GM23248 (cell line): Measurements from ENCODE around the gene AOPEP. TPM values are rescaled to one million over a fixed set of nuclear protein-coding genes. Genes with fewer than 3 reads are reported as not detected.

ENCODE experiments used
- DNase-seq: peaks from one replicate; pipeline ENCODE4 v3.0.0-alpha.2; 2015
- H2AFZ ChIP-seq: fragments of 200-600 bp; sonication (generic); 2 replicates; pipeline ENCODE4 v1.6.1; 2016; ENCODE audit warnings: antibody characterized with exemption
- H3F3A ChIP-seq: fragments of 200-600 bp; sonication (generic); 2 replicates; pipeline ENCODE4 v1.6.1; 2016; ENCODE audit warnings: mild to moderate bottlenecking, antibody characterized with exemption, mixed run types; ENCODE audit not compliant: insufficient read depth
- H3K27ac ChIP-seq: fragments of 200-600 bp; sonication (generic); 2 replicates; pipeline ENCODE4 v1.5.1; 2016; ENCODE audit warnings: mild to moderate bottlenecking
- H3K27me3 ChIP-seq: fragments of 200-600 bp; sonication (generic); replicated peaks from 2 replicates; pipeline ENCODE4 v1.6.1; 2016; ENCODE audit warnings: mild to moderate bottlenecking; ENCODE audit not compliant: insufficient read depth
- H3K36me3 ChIP-seq: fragments of 200-600 bp; sonication (generic); 2 replicates; pipeline ENCODE4 v1.6.1; 2016; ENCODE audit warnings: low read depth, mild to moderate bottlenecking
- H3K4me1 ChIP-seq: fragments of 200-600 bp; sonication (generic); 2 replicates; pipeline ENCODE4 v1.6.1; 2016; ENCODE audit warnings: mild to moderate bottlenecking; ENCODE audit not compliant: insufficient read depth
- H3K4me2 ChIP-seq: fragments of 200-600 bp; sonication (generic); one replicate; pipeline ENCODE4 v1.6.1; 2016; ENCODE audit warnings: mild to moderate bottlenecking; ENCODE audit not compliant: unreplicated experiment
- H3K4me3 ChIP-seq: fragments of 200-600 bp; sonication (generic); 2 replicates; pipeline ENCODE4 v1.5.1; 2016; ENCODE audit warnings: mild to moderate bottlenecking
- H3K79me2 ChIP-seq: fragments of 200-600 bp; sonication (generic); 2 replicates; pipeline ENCODE4 v1.6.1; 2016; ENCODE audit warnings: mild to moderate bottlenecking; ENCODE audit not compliant: insufficient read depth
- H3K9ac ChIP-seq: fragments of 200-600 bp; sonication (generic); 2 replicates; pipeline ENCODE4 v1.6.1; 2016; ENCODE audit warnings: mild to moderate bottlenecking
- H3K9me2 ChIP-seq: fragments of 200-600 bp; sonication (generic); 2 replicates; pipeline ENCODE4 v1.6.1; 2016; ENCODE audit warnings: mixed run types, mild to moderate bottlenecking, moderate library complexity; ENCODE audit not compliant: insufficient read depth
- H3K9me3 ChIP-seq: fragments of 200-600 bp; sonication (generic); one replicate; pipeline ENCODE4 v1.6.1; 2017; ENCODE audit warnings: low read depth
- H4K20me1 ChIP-seq: fragments of 200-600 bp; sonication (generic); 2 replicates; pipeline ENCODE4 v1.6.0; 2016; ENCODE audit not compliant: insufficient read depth
- EZH2 ChIP-seq: fragments of 200-600 bp; sonication (generic); IDR thresholded peaks from 2 replicates; pipeline ENCODE4 v1.6.1; 2018; ENCODE audit warnings: antibody characterized with exemption, mild to moderate bottlenecking; ENCODE audit not compliant: insufficient read depth, poor library complexity, severe bottlenecking
- EZH2phosphoT487 ChIP-seq: fragments of 200-600 bp; sonication (generic); IDR thresholded peaks from 2 replicates; pipeline ENCODE4 v1.6.1; 2018; ENCODE audit warnings: antibody characterized with exemption, moderate library complexity, mild to moderate bottlenecking, low read depth; ENCODE audit not compliant: insufficient read depth
- WGBS, 2 experiments: methylation state at CpG; one replicate each; pipeline ENCODE4 v1.1.6; 2015 to 2017; ENCODE audit warnings: low lambda C conversion rate in 2 of 2, low coverage in 1 of 2; ENCODE audit errors: missing lambda C conversion rate in 2 of 2; 5-methylcytosine and 5-hydroxymethylcytosine counted together
- in situ Hi-C: fragments of 300-500 bp; cut with MboI; formaldehyde crosslinking; loops from 2 replicates; pipeline ENCODE4 v1.15.0; 2020
- polyA plus RNA-seq: library from polyadenylated mRNA; unstranded; fragments of >200 nt; fragmentation: Nextera tagmentation; extraction: Ambion mirVana; gene quantifications from 2 replicates; pipeline ENCODE4 v1.2.1, GENCODE V29; 2016
- total RNA-seq: library from RNA; depleted of rRNA; stranded (reverse); fragments of >200 nt; shearing (Covaris generic); gene quantifications from 2 replicates; pipeline ENCODE4 v1.2.3, GENCODE V29; 2014

Gene AOPEP
- total and polyA plus RNA-seq, 2 experiments from 2014 or later, result 90.0 to 120 TPM

DNA sequence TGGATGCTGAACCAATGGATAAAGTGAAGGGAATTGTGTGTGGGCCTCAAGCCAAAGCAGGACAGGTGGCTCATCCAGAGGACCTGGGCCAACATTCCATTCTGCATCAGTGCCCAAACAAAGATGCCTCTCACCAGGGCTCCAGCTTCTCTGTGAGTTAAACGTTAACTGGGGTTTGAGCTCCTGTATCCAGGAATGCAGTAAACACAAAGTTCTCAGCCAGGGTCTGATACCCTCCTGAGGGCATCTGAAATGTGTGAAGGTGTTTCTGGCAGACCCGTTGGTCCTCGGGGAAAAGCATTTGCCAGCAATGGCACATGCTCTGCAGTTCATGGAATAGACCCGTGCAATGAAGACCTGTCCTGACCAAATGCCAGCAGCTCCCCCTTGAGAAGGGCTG is 33.9 kb upstream of the AOPEP start:
- Histone ChIP-seq H3K79me2 (no peaks in the 10 kb centered on the region), H3K9ac (no peak overlapping the region), H4K20me1 (no peaks in the 10 kb centered on the region), H3F3A (no peaks in the 10 kb centered on the region), H3K9me2 (no peaks in the 10 kb centered on the region), H3K4me1 (no peaks in the 10 kb centered on the region), H3K4me2 (no peak overlapping the region), H3K27me3 (no peaks in the 10 kb centered on the region), H3K27ac (no peak overlapping the region), H3K4me3 (no peak overlapping the region), H3K36me3 (no peaks in the 10 kb centered on the region), H2AFZ (no peak overlapping the region), H3K9me3 (no peaks in the 10 kb centered on the region)
- TF ChIP-seq EZH2 (no peak), EZH2phosphoT487 (no peak)
- in situ Hi-C loops, result no loop called here
- WGBS, 2 experiments, result 68 to 70% methylated on average over 4 of the region's 4 CpGs
- no peak for DNase-seq

DNA sequence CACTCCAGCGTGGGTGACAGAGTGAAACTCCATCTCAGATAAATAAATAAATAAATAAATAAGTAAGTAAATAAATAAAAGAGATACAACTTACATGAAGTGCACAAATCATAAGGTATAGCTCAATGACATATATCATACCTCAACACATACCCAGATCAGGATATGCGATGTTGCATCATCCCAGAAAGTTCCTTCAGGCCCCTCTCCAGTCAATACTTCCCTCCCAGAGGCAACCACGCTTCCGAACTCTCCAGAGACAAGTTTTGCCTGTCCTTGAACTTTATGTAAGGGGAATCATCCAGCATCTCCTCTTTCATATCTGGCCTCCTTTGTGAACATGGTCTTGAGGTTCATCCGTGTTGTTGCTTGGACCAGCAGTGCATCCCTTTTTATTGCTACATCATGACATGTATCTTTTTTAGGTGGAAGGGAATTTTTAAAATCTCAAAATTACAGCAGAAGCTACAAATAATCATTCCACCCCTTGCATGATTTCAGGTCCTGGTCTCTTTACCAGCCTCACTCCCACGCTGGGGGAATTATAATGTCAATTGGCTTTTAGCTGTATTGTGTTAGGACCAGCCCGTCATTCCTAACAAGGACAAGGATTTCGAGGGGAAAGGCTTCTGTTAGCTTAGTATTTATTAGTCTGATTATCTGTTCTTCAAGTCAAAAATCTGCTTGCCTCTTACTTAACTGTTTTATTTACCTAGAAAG is 32.9 kb upstream of the AOPEP start:
- 81 to 87% methylated on average over 8 of the region's 8 CpGs for WGBS, 2 experiments
- no peak for DNase-seq
- H3F3A ChIP-seq, result no peaks in the 10 kb centered on the region
- H3K9me3 ChIP-seq, result no peaks in the 10 kb centered on the region
- no peaks in the 10 kb centered on the region for H3K79me2 ChIP-seq
- H3K4me1 ChIP-seq, result peaks cover 6% of the 10 kb centered on the region; the same call in 1 of the 2 replicates
- no peaks in the 10 kb centered on the region for H3K9me2 ChIP-seq
- H3K27ac ChIP-seq, result no peak overlapping the region
- in situ Hi-C loops, result no loop called here
- no peaks in the 10 kb centered on the region for H4K20me1 ChIP-seq
- H3K4me2 ChIP-seq, result no peak overlapping the region
- no peak for TF ChIP-seq EZH2phosphoT487
- TF ChIP-seq EZH2, result no peak
- no peak overlapping the region for H3K9ac ChIP-seq
- H3K27me3 ChIP-seq, result no peaks in the 10 kb centered on the region
- no peak overlapping the region for H2AFZ ChIP-seq
- no peaks in the 10 kb centered on the region for H3K36me3 ChIP-seq
- H3K4me3 ChIP-seq, result no peak overlapping the region

DNA sequence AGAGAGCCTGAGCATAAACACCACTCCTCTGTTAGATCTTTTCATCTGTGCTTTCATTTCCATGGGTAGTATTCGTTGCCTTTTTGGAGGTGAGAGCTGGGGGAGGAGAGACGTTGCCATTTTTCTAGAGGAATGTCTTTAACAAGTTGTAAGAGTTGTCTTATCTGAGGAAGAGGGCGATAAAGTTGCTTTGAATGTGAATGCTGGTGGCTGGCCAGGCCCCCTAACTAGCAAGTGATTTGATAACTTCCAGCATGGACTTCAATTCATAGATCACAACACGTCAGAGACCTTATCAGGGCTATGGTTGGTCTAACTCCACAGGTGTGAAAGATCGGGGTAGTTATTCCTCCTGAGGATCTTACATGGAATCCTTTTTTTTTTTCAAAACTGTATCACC is 30.0 kb upstream of the AOPEP start:
- no peak overlapping the region for H3K4me2 ChIP-seq
- H3K9me2 ChIP-seq, result no peaks in the 10 kb centered on the region
- no peak overlapping the region for H3K27ac ChIP-seq
- H3F3A ChIP-seq, result no peaks in the 10 kb centered on the region
- no peak for DNase-seq
- no peaks in the 10 kb centered on the region for H3K36me3 ChIP-seq
- H3K79me2 ChIP-seq, result no peaks in the 10 kb centered on the region
- H3K9me3 ChIP-seq, result no peaks in the 10 kb centered on the region
- H4K20me1 ChIP-seq, result no peaks in the 10 kb centered on the region
- in situ Hi-C loops, result no loop called here
- WGBS, 2 experiments, result 60 to 63% methylated on average over 5 of the region's 5 CpGs
- H2AFZ ChIP-seq, result no peak overlapping the region
- TF ChIP-seq EZH2phosphoT487, result no peak
- no peak for TF ChIP-seq EZH2
- H3K27me3 ChIP-seq, result no peaks in the 10 kb centered on the region
- H3K4me1 ChIP-seq, result peaks cover 6% of the 10 kb centered on the region; the same call in 1 of the 2 replicates
- H3K4me3 ChIP-seq, result no peak overlapping the region
- no peak overlapping the region for H3K9ac ChIP-seq

- H3K9ac ChIP-seq, result no peak overlapping the region
- in situ Hi-C loops, result no loop called here
- H3K27me3 ChIP-seq, result no peaks in the 10 kb centered on the region
- H3K9me2 ChIP-seq, result no peaks in the 10 kb centered on the region
- no peaks in the 10 kb centered on the region for H3K9me3 ChIP-seq
- peaks cover 6% of the 10 kb centered on the region; the same call in 1 of the 2 replicates for H3K4me1 ChIP-seq
- WGBS, 2 experiments, result 63 to 74% methylated on average over 5 of the region's 5 CpGs
- no peaks in the 10 kb centered on the region for H3K79me2 ChIP-seq
- peak; percentile 54 for DNase-seq
- no peaks in the 10 kb centered on the region for H3K36me3 ChIP-seq
- H4K20me1 ChIP-seq, result no peaks in the 10 kb centered on the region
- H3K4me2 ChIP-seq, result no peak overlapping the region
- H2AFZ ChIP-seq, result no peak overlapping the region
- H3K4me3 ChIP-seq, result no peak overlapping the region
- TF ChIP-seq EZH2phosphoT487, result no peak
- TF ChIP-seq EZH2, result no peak
- no peaks in the 10 kb centered on the region for H3F3A ChIP-seq
- no peak overlapping the region for H3K27ac ChIP-seq
Observed at GRCh38 chr9:94697972-94698581, 28.4 kb upstream of the AOPEP start.
